ENCODE results near the gene TNRC6C.

Gene TNRC6C

DNA sequence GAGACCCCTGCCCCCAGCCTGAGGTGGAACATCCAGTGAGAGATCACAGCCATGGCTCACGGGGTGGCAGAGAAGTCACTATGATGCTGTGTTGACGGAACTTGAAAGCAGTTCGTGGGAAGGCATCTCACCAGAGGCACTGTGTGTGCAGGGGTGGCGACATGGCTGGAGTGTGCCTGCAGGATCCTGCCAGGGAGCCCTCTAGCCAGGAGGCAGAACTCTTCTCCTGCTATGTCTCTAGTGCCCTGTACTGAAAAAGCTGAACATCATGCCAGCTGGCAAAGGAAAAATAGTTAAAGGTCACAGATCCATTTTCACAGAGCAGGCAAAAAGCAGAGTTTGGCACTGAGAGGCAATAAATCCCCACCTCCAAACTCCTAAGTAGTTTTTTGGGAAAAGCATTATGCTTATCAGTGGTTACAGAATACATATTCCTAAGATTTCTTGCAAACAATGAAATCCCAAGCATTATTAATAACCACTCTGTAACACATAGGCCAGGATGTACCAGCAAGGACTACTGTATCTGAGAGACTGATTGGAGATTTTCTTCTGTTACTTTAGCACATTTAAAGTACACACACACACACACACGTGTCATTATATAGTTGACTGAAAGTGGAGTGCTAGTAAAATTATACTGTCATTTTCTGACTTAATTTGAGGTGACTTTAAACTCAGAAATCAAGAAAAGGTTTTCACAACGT lies 36.8 kb downstream of the TNRC6C start:
- no peaks in the 10 kb centered on the region for H3K79me2 ChIP-seq (ENCODE audit: insufficient read depth, low read length)
- no peak overlapping the region for H3K4me3 ChIP-seq (ENCODE audit: insufficient read depth, low read length, poor library complexity, severe bottlenecking)
- no peaks in the 10 kb centered on the region for H3F3A ChIP-seq (ENCODE audit: insufficient read depth)
- no peaks in the 10 kb centered on the region for H4K20me1 ChIP-seq (ENCODE audit: low read depth, low read length)
- H3K9me2 ChIP-seq (replicated peaks; ENCODE audit: insufficient read depth, low read length): no peaks in the 10 kb centered on the region
- TF ChIP-seq EZH2phosphoT487 (conservative IDR thresholded peaks at IDR 0.05; ENCODE audit: low read length): no peak
- TF ChIP-seq, protein P1, sequence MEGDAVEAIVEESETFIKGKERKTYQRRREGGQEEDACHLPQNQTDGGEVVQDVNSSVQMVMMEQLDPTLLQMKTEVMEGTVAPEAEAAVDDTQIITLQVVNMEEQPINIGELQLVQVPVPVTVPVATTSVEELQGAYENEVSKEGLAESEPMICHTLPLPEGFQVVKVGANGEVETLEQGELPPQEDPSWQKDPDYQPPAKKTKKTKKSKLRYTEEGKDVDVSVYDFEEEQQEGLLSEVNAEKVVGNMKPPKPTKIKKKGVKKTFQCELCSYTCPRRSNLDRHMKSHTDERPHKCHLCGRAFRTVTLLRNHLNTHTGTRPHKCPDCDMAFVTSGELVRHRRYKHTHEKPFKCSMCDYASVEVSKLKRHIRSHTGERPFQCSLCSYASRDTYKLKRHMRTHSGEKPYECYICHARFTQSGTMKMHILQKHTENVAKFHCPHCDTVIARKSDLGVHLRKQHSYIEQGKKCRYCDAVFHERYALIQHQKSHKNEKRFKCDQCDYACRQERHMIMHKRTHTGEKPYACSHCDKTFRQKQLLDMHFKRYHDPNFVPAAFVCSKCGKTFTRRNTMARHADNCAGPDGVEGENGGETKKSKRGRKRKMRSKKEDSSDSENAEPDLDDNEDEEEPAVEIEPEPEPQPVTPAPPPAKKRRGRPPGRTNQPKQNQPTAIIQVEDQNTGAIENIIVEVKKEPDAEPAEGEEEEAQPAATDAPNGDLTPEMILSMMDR (IDR thresholded peaks at IDR 0.05; ENCODE audit: insufficient read depth, low read length, poor library complexity, severe bottlenecking): no peak
- H2AFZ ChIP-seq (ENCODE audit: low read depth, low read length, severe bottlenecking): no peak overlapping the region
- no peak overlapping the region for H3K9ac ChIP-seq (ENCODE audit: low read length)
- H3K36me3 ChIP-seq (ENCODE audit: low read length): no peaks in the 10 kb centered on the region
- H3K27me3 ChIP-seq (ENCODE audit: low read length): no peaks in the 10 kb centered on the region
- H3K9me3 ChIP-seq (ENCODE audit: insufficient read depth, low read length): no peaks in the 10 kb centered on the region
- H3K4me2 ChIP-seq (ENCODE audit: low read depth, low read length, poor library complexity, severe bottlenecking): no peak overlapping the region
- H3K27ac ChIP-seq (ENCODE audit: low read depth, low read length): no peak overlapping the region

DNA sequence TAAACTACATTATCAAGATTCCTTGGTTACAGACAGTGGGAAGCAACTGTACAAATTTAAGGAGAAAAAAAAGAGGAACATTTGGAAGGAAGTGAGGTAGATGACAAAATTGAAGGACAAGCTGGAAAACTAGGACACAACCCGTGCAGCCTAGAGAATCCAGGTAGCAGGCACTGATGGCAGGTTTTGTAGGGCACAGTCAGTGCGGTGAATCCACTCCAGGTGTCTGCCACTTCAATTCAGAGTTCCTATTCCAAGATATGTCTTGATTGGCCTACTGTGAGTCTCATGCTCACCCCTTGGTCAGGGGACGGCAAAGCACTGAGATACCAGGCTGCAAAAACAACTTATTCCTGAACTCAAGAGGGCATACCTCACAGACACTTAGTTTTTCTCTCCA lies 37.8 kb downstream of the TNRC6C start:
- no peak overlapping the region for H3K4me3 ChIP-seq (ENCODE audit: insufficient read depth, low read length, poor library complexity, severe bottlenecking)
- H4K20me1 ChIP-seq (ENCODE audit: low read depth, low read length): no peaks in the 10 kb centered on the region
- no peak overlapping the region for H3K4me2 ChIP-seq (ENCODE audit: low read depth, low read length, poor library complexity, severe bottlenecking)
- H2AFZ ChIP-seq (ENCODE audit: low read depth, low read length, severe bottlenecking): no peak overlapping the region
- no peaks in the 10 kb centered on the region for H3K9me2 ChIP-seq (replicated peaks; ENCODE audit: insufficient read depth, low read length)
- H3K36me3 ChIP-seq (ENCODE audit: low read length): no peaks in the 10 kb centered on the region
- H3K27me3 ChIP-seq (ENCODE audit: low read length): no peaks in the 10 kb centered on the region
- H3K9me3 ChIP-seq (ENCODE audit: insufficient read depth, low read length): no peaks in the 10 kb centered on the region
- H3F3A ChIP-seq (ENCODE audit: insufficient read depth): no peaks in the 10 kb centered on the region
- TF ChIP-seq EZH2phosphoT487 (conservative IDR thresholded peaks at IDR 0.05; ENCODE audit: low read length): no peak
- TF ChIP-seq, protein P1 (IDR thresholded peaks at IDR 0.05; ENCODE audit: insufficient read depth, low read length, poor library complexity, severe bottlenecking): no peak
- no peak overlapping the region for H3K9ac ChIP-seq (ENCODE audit: low read length)
- no peak overlapping the region for H3K27ac ChIP-seq (ENCODE audit: low read depth, low read length)
- H3K79me2 ChIP-seq (ENCODE audit: insufficient read depth, low read length): no peaks in the 10 kb centered on the region

DNA sequence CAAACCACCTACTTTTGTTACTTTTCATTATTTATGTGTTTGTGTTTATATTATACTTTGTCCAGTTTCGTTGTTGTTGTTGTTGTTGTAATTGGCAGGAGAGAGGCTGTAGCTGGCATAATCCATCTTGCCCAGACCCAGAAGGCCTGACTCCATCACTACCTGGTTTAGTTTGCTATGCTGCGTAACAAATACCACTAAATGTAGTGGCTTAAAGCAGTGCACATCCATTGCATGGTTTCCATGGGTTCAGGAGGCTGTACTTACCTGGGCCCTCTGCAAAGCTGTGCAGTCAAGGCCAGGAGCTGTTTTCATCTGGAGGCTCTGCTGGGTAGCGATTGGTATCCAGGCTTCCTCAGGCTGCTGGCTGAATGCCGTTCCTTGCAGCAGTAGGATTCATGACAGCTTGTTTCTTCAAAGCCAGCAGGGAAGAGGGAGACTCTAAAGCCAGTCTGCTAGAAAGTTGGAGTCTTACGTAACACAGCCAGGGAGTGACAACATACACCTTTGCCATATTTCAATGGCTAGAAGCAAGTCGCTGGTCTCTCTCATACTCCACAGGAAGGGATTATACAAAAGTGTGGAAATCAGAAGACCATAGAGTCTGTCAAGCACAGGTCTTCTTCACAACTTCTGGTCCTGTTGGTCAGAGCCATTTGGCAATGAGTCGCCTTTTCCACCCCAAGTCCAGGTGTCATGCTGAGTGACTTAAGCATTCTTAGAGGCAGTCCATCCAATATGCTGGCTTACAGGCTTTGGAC lies 41.1 kb downstream of the TNRC6C start:
- no peak overlapping the region for H3K9ac ChIP-seq (ENCODE audit: low read length)
- H3K27ac ChIP-seq (ENCODE audit: low read depth, low read length): no peak overlapping the region
- no peak overlapping the region for H3K4me2 ChIP-seq (ENCODE audit: low read depth, low read length, poor library complexity, severe bottlenecking)
- H2AFZ ChIP-seq (ENCODE audit: low read depth, low read length, severe bottlenecking): no peak overlapping the region
- no peak overlapping the region for H3K4me3 ChIP-seq (ENCODE audit: insufficient read depth, low read length, poor library complexity, severe bottlenecking)
- H3K9me3 ChIP-seq (ENCODE audit: insufficient read depth, low read length): no peaks in the 10 kb centered on the region
- no peaks in the 10 kb centered on the region for H3K9me2 ChIP-seq (replicated peaks; ENCODE audit: insufficient read depth, low read length)
- H3K27me3 ChIP-seq (ENCODE audit: low read length): no peaks in the 10 kb centered on the region
- no peaks in the 10 kb centered on the region for H3K36me3 ChIP-seq (ENCODE audit: low read length)
- H3K79me2 ChIP-seq (ENCODE audit: insufficient read depth, low read length): no peaks in the 10 kb centered on the region
- no peak for TF ChIP-seq EZH2phosphoT487 (conservative IDR thresholded peaks at IDR 0.05; ENCODE audit: low read length)
- TF ChIP-seq, protein P1 (IDR thresholded peaks at IDR 0.05; ENCODE audit: insufficient read depth, low read length, poor library complexity, severe bottlenecking): no peak
- H4K20me1 ChIP-seq (ENCODE audit: low read depth, low read length): no peaks in the 10 kb centered on the region
- H3F3A ChIP-seq (ENCODE audit: insufficient read depth): no peaks in the 10 kb centered on the region

Measured in SU-DHL-6 (cell line).